Activated B cell treated with CpG ODN at 0.5 μM for 24 hours (primary cell): ENCODE data around the gene NAPB. TPM values are rescaled to one million over a fixed set of nuclear protein-coding genes. Genes with fewer than 3 reads are reported as not detected.

Experiments
- ATAC-seq: fragments of 200-7000 bp; cut with Tn5 transposase; one replicate; pipeline ENCODE4 v1.10.0; 2021; ENCODE audit warnings: low read depth, mild to moderate bottlenecking, moderate library complexity
- CTCF ChIA-PET: fragments of 350-600 bp; sonication (Branson Sonifier 250); formaldehyde crosslinking; loops from one replicate; lab custom pipeline; 2021; ENCODE audit warnings: antibody characterized with exemption; lab: Charles Lee
- POLR2A ChIA-PET: fragments of 350-600 bp; sonication (Branson Sonifier 250); formaldehyde crosslinking; loops from one replicate; lab custom pipeline; 2021; ENCODE audit warnings: antibody characterized with exemption; lab: Charles Lee
- DNase-seq: peaks from one replicate; pipeline ENCODE4 v3.0.0; 2022
- H3K27ac Mint-ChIP-seq: one replicate; pipeline ENCODE4 v1.8.0; 2020; ENCODE audit warnings: mixed read lengths
- H3K27me3 Mint-ChIP-seq: one replicate; pipeline ENCODE4 v1.8.0; 2021; ENCODE audit warnings: mixed read lengths
- H3K36me3 Mint-ChIP-seq: one replicate; pipeline ENCODE4 v1.8.0; 2021; ENCODE audit warnings: low read depth, mixed read lengths
- H3K4me1 Mint-ChIP-seq: one replicate; pipeline ENCODE4 v1.8.0; 2021; ENCODE audit warnings: mixed read lengths
- H3K4me3 Mint-ChIP-seq: one replicate; pipeline ENCODE4 v1.8.0; 2020; ENCODE audit warnings: mild to moderate bottlenecking, mixed read lengths
- H3K9me3 Mint-ChIP-seq: one replicate; pipeline ENCODE4 v1.8.0; 2020; ENCODE audit warnings: mixed read lengths
- CTCF ChIP-seq: fragments of 200-600 bp; IDR thresholded peaks from one replicate; pipeline ENCODE4 v1.8.0; 2022; ENCODE audit warnings: antibody characterized with exemption, mild to moderate bottlenecking
- intact Hi-C: fragments of 100-400 bp; cut with micrococcal nuclease; formaldehyde crosslinking; loops from one replicate; pipeline ENCODE4 v1.15.1; 2024
- total RNA-seq: library from RNA; stranded (reverse); gene quantifications from 2 replicates; pipeline ENCODE4 v1.2.3, GENCODE V29; 2022

NAPB gene
- total RNA-seq, 1 donor from 2014 or later: 7.8 TPM

- ATAC-seq (no peak), DNase-seq (no peak)
- intact Hi-C loops: no loop called here
- Mint-ChIP-seq H3K27me3 (no peaks in the 10 kb centered on the region), H3K27ac (no peak overlapping the region), H3K36me3 (no peaks in the 10 kb centered on the region), H3K9me3 (no peaks in the 10 kb centered on the region), H3K4me3 (no peak overlapping the region), H3K4me1 (peaks cover 13% of the 10 kb centered on the region)
- TF ChIP-seq CTCF: no peak
- ChIA-PET CTCF (interaction anchor here (1.3 kb wide), 1 partner anchor 13 kb away, joined by 3 read pairs; no protein-coding TSS in a partner anchor), POLR2A (no interaction called here)
Measured at GRCh38 chr20:23327617-23328333, 93.5 kb downstream of the NAPB start.

DNA sequence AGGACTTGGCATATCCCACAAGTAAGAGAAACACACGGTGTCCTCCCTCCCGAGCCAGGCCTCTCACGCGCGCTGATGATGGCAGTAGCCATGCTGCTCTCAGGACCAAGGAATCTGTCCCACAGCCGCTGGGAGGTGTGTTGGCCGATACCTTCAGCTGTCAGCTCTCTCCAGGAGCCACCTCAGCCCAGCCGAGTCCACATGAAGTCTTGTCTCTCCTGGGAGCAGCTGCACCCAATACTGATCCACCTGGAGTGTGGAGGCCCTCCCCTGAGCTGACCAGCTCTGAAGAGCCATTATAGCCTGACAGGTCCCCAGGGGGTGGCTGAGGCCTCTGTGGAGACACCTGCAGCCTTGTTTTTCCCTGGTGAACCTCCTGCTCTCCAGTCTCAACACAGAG lies 94.5 kb downstream of the NAPB start:
- Mint-ChIP-seq H3K4me3 (no peak overlapping the region), H3K27ac (no peak overlapping the region), H3K27me3 (no peaks in the 10 kb centered on the region), H3K36me3 (no peaks in the 10 kb centered on the region), H3K9me3 (no peaks in the 10 kb centered on the region), H3K4me1 (peaks cover 5% of the 10 kb centered on the region)
- ATAC-seq (no peak), DNase-seq (no peak)
- intact Hi-C loops: no loop called here
- CTCF ChIA-PET: no interaction called here
- POLR2A ChIA-PET: no interaction called here
- TF ChIP-seq CTCF: no peak

DNA sequence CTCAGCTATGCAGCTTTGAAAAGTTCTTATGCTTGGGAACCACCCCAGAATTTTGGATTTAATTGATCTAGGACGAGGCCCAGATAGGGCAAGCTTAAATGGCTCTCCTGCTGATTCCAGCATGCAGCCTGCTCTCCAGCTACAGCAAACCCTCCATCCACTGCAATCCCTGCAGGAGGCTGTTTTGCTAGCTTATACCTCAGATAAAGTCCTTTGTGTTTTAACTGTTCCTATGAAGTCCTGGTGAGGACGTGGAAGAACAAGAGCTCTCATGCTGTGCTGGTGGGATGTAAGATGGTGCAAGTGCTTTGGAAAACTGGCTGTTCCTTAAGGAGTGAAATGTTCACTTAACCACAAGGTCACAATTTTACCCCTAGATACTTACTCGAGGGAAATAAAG lies 96.2 kb downstream of the NAPB start:
- DNase-seq: no peak
- TF ChIP-seq CTCF: no peak
- no peak for ATAC-seq
- ChIA-PET CTCF (no interaction called here), POLR2A (no interaction called here)
- Mint-ChIP-seq H3K9me3 (no peaks in the 10 kb centered on the region), H3K4me3 (no peak overlapping the region), H3K36me3 (no peaks in the 10 kb centered on the region), H3K27ac (no peak overlapping the region), H3K27me3 (peaks cover 2% of the 10 kb centered on the region), H3K4me1 (no peaks in the 10 kb centered on the region)
- intact Hi-C loops: no loop called here

Other genes starting within 250 kb of the NAPB start
- 28.8 and 30.2 TPM in 2 replicates for gene NXT1, start 70.7 kb downstream of the NAPB start, total RNA-seq
- gene GZF1, start 59.3 kb downstream of the NAPB start, total RNA-seq: 13.3 and 13.5 TPM in 2 replicates
- gene CSTL1, start 18.2 kb upstream of the NAPB start, total RNA-seq: not detected in 2 replicates
- not detected in 2 replicates for gene CST11, start 31.4 kb upstream of the NAPB start, total RNA-seq
- gene CST8, start 69.6 kb upstream of the NAPB start, total RNA-seq: not detected in 2 replicates
- gene CST9L, start 147.0 kb upstream of the NAPB start, total RNA-seq: not detected in 2 replicates
- gene CST9, start 184.4 kb upstream of the NAPB start, total RNA-seq: not detected in 2 replicates
- gene CST3, start 216.5 kb upstream of the NAPB start, total RNA-seq: not detected in 2 replicates